ENCODE data around the gene PDE4D. TPM values are rescaled to one million over a fixed set of nuclear protein-coding genes. Genes with fewer than 3 reads are reported as not detected.

Gene PDE4D
- total RNA-seq, 1 experiment from 2014 or later: 2.1 TPM

- Histone ChIP-seq H2BK15ac (ENCODE audit: low read depth, low read length) (no peak overlapping the region), H3K23ac (ENCODE audit: insufficient read length, low read depth, low read length) (no peak overlapping the region), H3K27me3 (ENCODE audit: insufficient read depth, low read length) (no peaks in the 10 kb centered on the region), H3T11ph (ENCODE audit: low read length) (no peak overlapping the region), H3K79me2 (ENCODE audit: insufficient read depth, low read length) (no peaks in the 10 kb centered on the region), H4K20me1 (ENCODE audit: control insufficient read depth, insufficient read depth, insufficient read length) (no peaks in the 10 kb centered on the region), H3K18ac (ENCODE audit: insufficient read length, low read depth, low read length) (no peak overlapping the region), H3K14ac (ENCODE audit: insufficient read depth, low read length) (no peak overlapping the region), H3K4me1 (ENCODE audit: insufficient read depth, low read length) (no peaks in the 10 kb centered on the region), H2BK120ac (ENCODE audit: low read depth, low read length, poor library complexity, severe bottlenecking) (no peak overlapping the region), H3K27ac (ENCODE audit: insufficient read length, low read depth, low read length) (no peak overlapping the region), H2BK5ac (ENCODE audit: insufficient read length, low read length) (no peak overlapping the region), H3K23me2 (ENCODE audit: insufficient read length, low read depth, low read length, poor library complexity, severe bottlenecking) (no peaks in the 10 kb centered on the region), H4K8ac (replicated peaks; ENCODE audit: insufficient read length, low read depth, low read length) (no peak overlapping the region), H2AFZ (ENCODE audit: low read length) (no peak overlapping the region), H3K4ac (ENCODE audit: low read depth, low read length) (no peak overlapping the region), H3K9ac (ENCODE audit: extremely low read depth, insufficient read length, low read length) (no peak overlapping the region), H4K91ac (ENCODE audit: insufficient read length, low read depth, low read length) (no peak overlapping the region), H3K79me1 (ENCODE audit: insufficient read depth, low read depth, low read length, poor library complexity, severe bottlenecking) (no peaks in the 10 kb centered on the region), H3K9me3 (ENCODE audit: control insufficient read depth, low read depth, low read length) (no peaks in the 10 kb centered on the region), H3K4me2 (ENCODE audit: insufficient read depth, insufficient read length, low read length) (no peak overlapping the region), H2BK12ac (ENCODE audit: insufficient read length, low read depth, low read length) (no peak overlapping the region), H3K56ac (ENCODE audit: insufficient read length, low read depth, low read length) (no peak overlapping the region), H2AK5ac (ENCODE audit: insufficient read length, low read length) (no peak overlapping the region), H2BK20ac (ENCODE audit: low read depth, low read length, poor library complexity, severe bottlenecking) (no peak overlapping the region), H4K5ac (ENCODE audit: insufficient read length, low read depth, low read length) (no peak overlapping the region)
- no peak overlapping the region for H3K27ac Mint-ChIP-seq
- DNase-seq: no peak
- WGBS (ENCODE audit: extremely low coverage, insufficient read length, low lambda C conversion rate): no CpG with 5 or more reads among the region's 2 CpGs
- no peaks in the 10 kb centered on the region for H3K27me3 Mint-ChIP-seq (ENCODE audit: low read depth)
- no peak for TF ChIP-seq CTCF (conservative IDR thresholded peaks at IDR 0.05)
- H3K4me1 Mint-ChIP-seq: peaks cover 25 to 26% of the 10 kb centered on the region in 2 experiments
- no peaks in the 10 kb centered on the region for H3K9me3 Mint-ChIP-seq
- H3K4me3 Mint-ChIP-seq: no peak overlapping the region
- 0 out of 7 replicates have a peak, but pooled peaks cover 0 to 2% (median 0%) of the 10 kb centered on the region in 3 experiments for H3K36me3 Mint-ChIP-seq (ENCODE audit: insufficient read depth in 1 of 3, low read depth in 3 of 3)
These were observed 425.6 kb downstream of the PDE4D start for GRCh38 chr5:59467969-59468368.
